Neuronal stem cell (in vitro differentiated cells): ENCODE measurements around the gene PARP1.
"Not testable (repeated sequence)": the region's sequence is repeated elsewhere in the genome, so short reads cannot be mapped to it uniquely, and the experiment has no call there.

ENCODE experiments used
- DNase-seq: peaks from one replicate; pipeline ENCODE4 v3.0.0-alpha.2; 2013; ENCODE audit warnings: low spot score
- H2AFZ ChIP-seq: one replicate; pipeline ENCODE4 v1.6.1; 2013; ENCODE audit warnings: mild to moderate bottlenecking, low read length, inconsistent platforms
- H2AK5ac ChIP-seq: 2 replicates; pipeline ENCODE4 v1.6.1; 2013; ENCODE audit warnings: low read depth, mild to moderate bottlenecking, inconsistent platforms, low read length, moderate library complexity, mixed read lengths
- H2BK120ac ChIP-seq: 2 replicates; pipeline ENCODE4 v1.6.1; 2013; ENCODE audit warnings: low read depth, mild to moderate bottlenecking, inconsistent platforms, low read length, moderate library complexity, mixed read lengths
- H2BK12ac ChIP-seq: one replicate; pipeline ENCODE4 v1.6.1; 2013; ENCODE audit warnings: low read length, inconsistent platforms
- H2BK15ac ChIP-seq: 2 replicates; pipeline ENCODE4 v1.6.1; 2013; ENCODE audit warnings: mild to moderate bottlenecking, low read length, inconsistent platforms, mixed read lengths
- H2BK5ac ChIP-seq: one replicate; pipeline ENCODE4 v1.6.1; 2013; ENCODE audit warnings: inconsistent platforms, mild to moderate bottlenecking, low read length, moderate library complexity
- H3K14ac ChIP-seq: one replicate; pipeline ENCODE4 v1.6.1; 2013; ENCODE audit warnings: low read length, inconsistent platforms
- H3K18ac ChIP-seq: 2 replicates; pipeline ENCODE4 v1.6.1; 2013; ENCODE audit warnings: low read length, inconsistent platforms
- H3K23ac ChIP-seq: 2 replicates; pipeline ENCODE4 v1.6.1; 2013; ENCODE audit warnings: low read depth, mild to moderate bottlenecking, mixed read lengths, low read length, inconsistent platforms; ENCODE audit not compliant: poor library complexity
- H3K27ac ChIP-seq: replicated peaks from 3 replicates; pipeline ENCODE4 v1.5.1; 2013; ENCODE audit warnings: low read length, inconsistent platforms
- H3K27me3 ChIP-seq, 3 experiments: 2 replicates each; pipeline ENCODE4 v1.6.1; 2013; ENCODE audit warnings: low read length in 3 of 3, mild to moderate bottlenecking in 2 of 3, inconsistent platforms in 1 of 3, low read depth in 1 of 3, mixed read lengths in 1 of 3, moderate library complexity in 1 of 3; ENCODE audit not compliant: control insufficient read depth in 3 of 3, insufficient read depth in 3 of 3
- H3K36me3 ChIP-seq, 2 donors: replicated peaks in 1 of 2; 2 replicates each; pipeline ENCODE4 v1.6.1; 2013; ENCODE audit warnings: low read length in 2 of 2; ENCODE audit not compliant: control insufficient read depth in 2 of 2, insufficient read depth in 2 of 2
- H3K4ac ChIP-seq: 2 replicates; pipeline ENCODE4 v1.6.1; 2013; ENCODE audit warnings: inconsistent platforms, mild to moderate bottlenecking, low read length, moderate library complexity
- H3K4me1 ChIP-seq, 2 donors: 1 replicate in 1 of 2; 2 replicates in 1 of 2; pipeline ENCODE4 v1.6.1; 2013; ENCODE audit warnings: low read length in 2 of 2, low read depth in 1 of 2; ENCODE audit not compliant: control insufficient read depth in 2 of 2, insufficient read depth in 1 of 2
- H3K4me2 ChIP-seq: one replicate; pipeline ENCODE4 v1.6.1; 2013; ENCODE audit warnings: mild to moderate bottlenecking, low read length, inconsistent platforms; ENCODE audit not compliant: insufficient read depth, poor library complexity, severe bottlenecking
- H3K4me3 ChIP-seq, 2 donors: 2 replicates each; pipeline ENCODE4 v1.5.1; 2013; ENCODE audit warnings: low read length in 2 of 2, mild to moderate bottlenecking in 2 of 2, inconsistent platforms in 1 of 2, moderate library complexity in 1 of 2
- H3K79me1 ChIP-seq: one replicate; pipeline ENCODE4 v1.6.1; 2013; ENCODE audit warnings: low read depth, mild to moderate bottlenecking, inconsistent platforms, low read length, moderate library complexity
- H3K9ac ChIP-seq: one replicate; pipeline ENCODE4 v1.6.1; 2013; ENCODE audit warnings: mild to moderate bottlenecking, low read depth, low read length, inconsistent platforms; ENCODE audit not compliant: poor library complexity
- H3K9me3 ChIP-seq, 2 donors: replicated peaks in 1 of 2; 2 replicates each; pipeline versions ENCODE3 to v1.6.1; 2013; ENCODE audit warnings: low read length in 2 of 2, mild to moderate bottlenecking in 2 of 2, inconsistent platforms in 1 of 2, low read depth in 1 of 2, mixed read lengths in 1 of 2, moderate library complexity in 1 of 2; ENCODE audit not compliant: control insufficient read depth in 2 of 2, insufficient read depth in 1 of 2
- H4K8ac ChIP-seq: one replicate; pipeline ENCODE4 v1.6.1; 2013; ENCODE audit warnings: low read depth, mild to moderate bottlenecking, inconsistent platforms, low read length, moderate library complexity
- H4K91ac ChIP-seq: one replicate; pipeline ENCODE4 v1.6.1; 2013; ENCODE audit warnings: low read length, low read depth, mild to moderate bottlenecking, inconsistent platforms; ENCODE audit not compliant: poor library complexity
- WGBS, 2 donors: extraction: QIAGEN DNeasy Blood & Tissue Kit; methylation state at CpG; one replicate each; pipeline ENCODE4 v1.1.7; 2013; ENCODE audit warnings: missing lambda C conversion rate in 2 of 2, mixed read lengths in 1 of 2; ENCODE audit not compliant: insufficient read length in 2 of 2, insufficient replicate concordance in 1 of 2; ENCODE audit errors: extremely low coverage in 2 of 2; 5-methylcytosine and 5-hydroxymethylcytosine counted together

PARP1 gene

DNA sequence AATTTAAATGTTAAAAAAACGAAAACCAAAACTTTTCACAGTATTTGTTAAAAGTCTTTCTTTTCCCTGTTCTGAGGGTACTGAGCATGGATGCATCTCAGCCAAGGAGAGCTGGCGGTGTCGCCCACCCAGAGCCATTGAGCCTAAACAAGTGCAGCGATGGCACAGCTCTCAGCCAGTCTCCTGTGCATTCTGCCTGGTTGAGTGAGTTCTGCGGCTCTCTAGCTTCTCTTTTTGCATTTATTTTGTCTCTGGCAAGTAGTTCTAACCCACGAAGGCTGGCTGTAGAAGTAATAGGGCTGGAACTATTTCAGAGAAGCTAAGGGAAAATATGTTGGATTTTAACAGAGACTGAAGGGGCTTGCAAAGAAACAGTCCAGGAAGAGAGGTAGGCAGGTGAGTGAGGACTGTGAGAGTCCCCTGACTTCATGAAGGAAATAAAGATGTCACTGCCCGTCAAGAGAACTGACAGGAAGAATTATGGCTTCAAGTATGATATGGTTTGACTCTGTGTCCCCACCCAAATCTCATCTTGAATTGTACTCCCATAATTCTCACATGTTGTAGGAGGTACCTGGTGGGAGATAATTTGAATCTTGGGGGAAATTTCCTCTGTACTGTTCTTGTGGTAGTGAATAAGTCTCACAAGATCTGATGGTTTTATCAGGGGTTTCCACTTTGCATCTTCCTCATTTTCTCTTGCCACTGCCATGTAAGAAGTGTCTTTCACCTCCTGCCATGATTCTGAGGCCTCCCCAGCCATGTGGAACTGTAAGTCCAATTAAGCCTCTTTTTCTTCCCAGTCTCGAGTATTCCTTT is 63.2 kb downstream of the PARP1 start:
- Histone ChIP-seq H2BK15ac (no peak overlapping the region), H3K36me3 (no peaks in the 10 kb centered on the region)

DNA sequence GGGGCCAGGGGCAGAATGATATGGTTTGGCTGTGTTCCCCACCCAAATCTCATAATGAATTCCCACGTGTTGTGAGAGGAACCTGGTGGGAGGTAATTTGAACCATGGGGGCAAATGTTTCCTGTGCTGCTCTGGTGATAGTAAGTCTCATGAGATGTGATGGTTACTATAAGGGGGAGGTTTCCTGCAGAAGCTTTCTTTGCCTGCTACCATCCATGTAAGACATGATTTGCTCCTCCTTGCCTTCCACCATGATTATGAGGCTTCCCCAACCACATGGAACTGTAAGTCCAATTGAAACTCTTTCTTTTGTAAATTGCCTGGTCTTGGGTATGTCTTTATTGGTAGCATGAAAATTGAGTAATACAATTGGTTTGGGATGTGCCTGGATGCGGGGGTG is 65.2 kb downstream of the PARP1 start:
- no peak overlapping the region for H2BK120ac ChIP-seq
- H3K79me1 ChIP-seq = no peaks in the 10 kb centered on the region
- no peak overlapping the region for H3K23ac ChIP-seq
- H2AK5ac ChIP-seq = no peak overlapping the region
- H3K27ac ChIP-seq = no peak overlapping the region
- H2BK12ac ChIP-seq = no peak overlapping the region
- H3K14ac ChIP-seq = no peak overlapping the region
- H2BK5ac ChIP-seq = no peak overlapping the region
- H3K27me3 ChIP-seq = no peaks in the 10 kb centered on the region
- no peak overlapping the region for H3K4me3 ChIP-seq
- H3K4ac ChIP-seq = no peak overlapping the region
- peaks cover 0 to 3% of the 10 kb centered on the region in 2 donors for H3K9me3 ChIP-seq
- no peak overlapping the region for H2AFZ ChIP-seq
- H2BK15ac ChIP-seq = no peak overlapping the region
- no peak overlapping the region for H4K91ac ChIP-seq
- no peaks in the 10 kb centered on the region for H3K4me1 ChIP-seq
- DNase-seq = no peak
- no peak overlapping the region for H3K18ac ChIP-seq
- no peak overlapping the region for H4K8ac ChIP-seq
- WGBS, 2 donors = no CpG with 5 or more reads among the region's 2 CpGs
- no peaks in the 10 kb centered on the region for H3K36me3 ChIP-seq
- H3K9ac ChIP-seq = no peak overlapping the region
- H3K4me2 ChIP-seq = no peak overlapping the region

More for the DNA sequence above, 63.2 kb downstream of the PARP1 start:
- H2AK5ac ChIP-seq = no peak overlapping the region
- DNase-seq = no peak
- H3K9me3 ChIP-seq = peaks cover 0 to 3% of the 10 kb centered on the region in 2 donors
- no peak overlapping the region for H3K9ac ChIP-seq
- H3K23ac ChIP-seq = no peak overlapping the region
- no peak overlapping the region for H2BK120ac ChIP-seq
- H4K91ac ChIP-seq = no peak overlapping the region
- H3K27me3 ChIP-seq = no peaks in the 10 kb centered on the region
- peaks cover 0 to 2% of the 10 kb centered on the region in 2 donors for H3K4me1 ChIP-seq
- no peak overlapping the region for H3K14ac ChIP-seq
- no peak overlapping the region for H2BK12ac ChIP-seq
- H2BK5ac ChIP-seq = no peak overlapping the region
- no peak overlapping the region for H4K8ac ChIP-seq
- no peak overlapping the region for H2AFZ ChIP-seq
- H3K4me2 ChIP-seq = no peak overlapping the region
- no peak overlapping the region for H3K4me3 ChIP-seq
- H3K27ac ChIP-seq = no peak overlapping the region
- H3K79me1 ChIP-seq = no peaks in the 10 kb centered on the region
- no CpG with 5 or more reads among the region's 8 CpGs for WGBS, 2 donors
- H3K4ac ChIP-seq = no peak overlapping the region
- H3K18ac ChIP-seq = no peak overlapping the region

DNA sequence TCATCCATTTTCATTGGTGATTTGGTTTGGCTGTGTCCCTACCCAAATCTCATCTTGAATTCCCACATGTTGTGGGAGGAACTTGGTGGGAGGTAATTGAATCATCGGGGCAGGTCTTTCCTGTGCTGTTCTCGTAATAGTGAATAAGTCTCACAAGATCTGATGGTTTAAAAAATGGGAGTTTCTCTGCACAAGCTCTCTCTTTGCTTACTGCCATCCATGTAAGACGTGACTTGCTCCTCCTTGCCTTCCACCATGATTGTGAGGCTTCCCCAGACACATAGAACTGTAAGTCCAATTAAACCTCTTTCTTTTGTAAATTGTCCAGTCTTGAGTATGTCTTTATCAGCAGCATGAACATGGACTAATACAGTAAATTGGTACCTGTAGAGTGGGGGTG is 67.8 kb downstream of the PARP1 start:
- not testable (repeated sequence) for H2BK12ac ChIP-seq, H3K27ac ChIP-seq, H2AK5ac ChIP-seq, H3K4ac ChIP-seq, H3K23ac ChIP-seq, H3K9me3 ChIP-seq, H3K4me2 ChIP-seq, H3K4me1 ChIP-seq, H2BK120ac ChIP-seq, H4K91ac ChIP-seq, H3K9ac ChIP-seq, H3K27me3 ChIP-seq, H2AFZ ChIP-seq, H3K79me1 ChIP-seq, H3K18ac ChIP-seq, DNase-seq, H2BK15ac ChIP-seq, H3K14ac ChIP-seq, H4K8ac ChIP-seq, H3K36me3 ChIP-seq, H2BK5ac ChIP-seq, H3K4me3 ChIP-seq
- no CpG with 5 or more reads among the region's 3 CpGs for WGBS, 2 donors

DNA sequence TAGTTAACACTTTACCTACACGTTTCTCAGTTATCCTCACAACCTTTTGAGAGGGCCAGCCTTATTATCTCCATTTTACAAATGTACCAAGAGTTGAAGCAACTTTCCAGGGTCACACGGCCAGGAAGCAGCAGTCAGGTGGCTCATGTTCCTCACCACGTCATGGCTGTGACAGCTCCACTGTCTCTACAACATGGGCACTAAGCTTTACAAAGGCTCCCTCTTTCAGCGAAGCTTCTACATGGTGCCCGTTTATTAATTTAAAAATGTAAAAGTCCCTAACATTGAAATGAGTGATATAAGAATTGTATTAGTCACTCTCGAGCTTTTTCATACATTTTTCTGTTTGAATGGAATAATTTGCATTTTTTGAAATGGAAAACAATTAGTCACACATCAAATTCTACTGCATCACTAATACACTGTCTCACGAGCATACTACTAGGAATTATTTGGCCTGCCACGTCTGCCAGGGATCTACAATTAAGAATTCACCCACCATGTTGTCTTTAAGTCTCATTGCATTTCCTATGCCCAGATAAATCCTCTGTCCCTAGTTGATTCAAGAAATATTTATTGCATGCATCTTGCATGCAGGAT is 70.5 kb downstream of the PARP1 start:
- Histone ChIP-seq H2BK5ac (no peak overlapping the region), H3K36me3 (no peaks in the 10 kb centered on the region), H3K14ac (no peak overlapping the region), H3K27ac (no peak overlapping the region), H2BK15ac (no peak overlapping the region), H4K8ac (no peak overlapping the region), H3K4me2 (no peak overlapping the region), H2BK12ac (no peak overlapping the region), H4K91ac (no peak overlapping the region), H3K4me3 (no peak overlapping the region), H3K4ac (no peak overlapping the region), H3K18ac (no peak overlapping the region), H3K4me1 (no peaks in the 10 kb centered on the region), H2BK120ac (no peak overlapping the region), H2AFZ (no peak overlapping the region), H3K9ac (no peak overlapping the region), H3K9me3 (peaks cover 0 to 3% of the 10 kb centered on the region in 2 donors), H3K79me1 (no peaks in the 10 kb centered on the region), H3K23ac (no peak overlapping the region), H3K27me3 (peaks cover 0 to 3% (median 0%) of the 10 kb centered on the region in 3 experiments), H2AK5ac (no peak overlapping the region)
- DNase-seq = no peak
- no CpG with 5 or more reads among the region's 8 CpGs for WGBS, 2 donors
